HepG2 (cell line): ENCODE data around the gene AKR1A1. TPM values are rescaled to one million over a fixed set of nuclear protein-coding genes. Genes with fewer than 3 reads are reported as not detected.
A peak's percentile ranks its signal among the peaks of the same experiment; 100 is the strongest.

Source experiments
- ERF ChIP-seq: IDR thresholded peaks from 2 replicates; pipeline ENCODE4 v1.6.1; 2018; ENCODE audit warnings: missing biosample characterization, missing genetic modification reagents
- FOXC1 ChIP-seq: sonication (generic); formaldehyde crosslinking; IDR thresholded peaks from 2 replicates; pipeline ENCODE4 v1.8.0; 2022; ENCODE audit warnings: mild to moderate bottlenecking, missing genetic modification reagents, borderline replicate concordance
- FOXJ3 ChIP-seq: sonication (generic); formaldehyde crosslinking; IDR thresholded peaks from 2 replicates; pipeline ENCODE4 v1.4.0; 2020; ENCODE audit warnings: missing genetic modification reagents, mild to moderate bottlenecking, borderline replicate concordance
- KLF6 ChIP-seq: IDR thresholded peaks from 2 replicates; pipeline ENCODE4 v1.8.0; 2016; ENCODE audit warnings: missing biosample characterization, missing genetic modification reagents
- MIER3 ChIP-seq: IDR thresholded peaks from 2 replicates; pipeline ENCODE4 v1.6.1; 2016; ENCODE audit warnings: missing compliant biosample characterization, borderline replicate concordance
- MXD3 ChIP-seq: IDR thresholded peaks from 2 replicates; pipeline ENCODE4 v1.6.1; 2016; ENCODE audit warnings: mild to moderate bottlenecking, missing biosample characterization, missing genetic modification reagents
- SETDB1 ChIP-seq: sonication (generic); formaldehyde crosslinking; IDR thresholded peaks from 2 replicates; pipeline ENCODE4 v1.5.1; 2020; ENCODE audit warnings: missing genetic modification reagents, mild to moderate bottlenecking, borderline replicate concordance
- U2AF1 ChIP-seq: fragments of 200-400 bp; formaldehyde crosslinking; optimal IDR thresholded peaks from 2 replicates; pipeline ENCODE3; 2017; ENCODE audit warnings: mild to moderate bottlenecking, low read depth, low read length
- XRCC5 ChIP-seq: fragments of 200-400 bp; formaldehyde crosslinking; optimal IDR thresholded peaks from 2 replicates; pipeline ENCODE3; 2017; ENCODE audit warnings: mild to moderate bottlenecking, low read length
- ZNF124 ChIP-seq: sonication (generic); formaldehyde crosslinking; IDR thresholded peaks from 2 replicates; pipeline ENCODE4 v1.4.0; 2020; ENCODE audit warnings: missing genetic modification reagents
- ZNF276 ChIP-seq: sonication (generic); formaldehyde crosslinking; IDR thresholded peaks from 2 replicates; pipeline ENCODE4 v1.4.0; 2020; ENCODE audit warnings: mild to moderate bottlenecking, low read depth, missing genetic modification reagents
- ZNF33B ChIP-seq: sonication (generic); formaldehyde crosslinking; IDR thresholded peaks from 2 replicates; pipeline ENCODE4 v1.5.1; 2020; ENCODE audit warnings: mild to moderate bottlenecking, missing genetic modification reagents
- ZNF367 ChIP-seq: sonication (generic); formaldehyde crosslinking; IDR thresholded peaks from 2 replicates; pipeline ENCODE4 v1.4.0; 2020; ENCODE audit warnings: missing genetic modification reagents, borderline replicate concordance
- ZNF430 ChIP-seq: sonication (generic); formaldehyde crosslinking; IDR thresholded peaks from 2 replicates; pipeline ENCODE4 v1.9.0; 2021; ENCODE audit warnings: mild to moderate bottlenecking, missing genetic modification reagents
- ZNF749 ChIP-seq: sonication (generic); formaldehyde crosslinking; IDR thresholded peaks from 2 replicates; pipeline ENCODE4 v1.8.0; 2022; ENCODE audit warnings: mild to moderate bottlenecking, missing genetic modification reagents, moderate library complexity, borderline replicate concordance
- ZSCAN21 ChIP-seq: sonication (generic); formaldehyde crosslinking; IDR thresholded peaks from 2 replicates; pipeline ENCODE4 v1.8.0; 2022; ENCODE audit warnings: mild to moderate bottlenecking, missing genetic modification reagents, moderate library complexity, borderline replicate concordance
- polyA plus RNA-seq, 8 experiments: library from polyadenylated mRNA; depleted of rRNA in 3 of 8; stranded (reverse) in 7 of 8; unstranded in 1 of 8; fragments of >200 nt; fragmentation: Illumina TruSeq in 4 of 8; extraction: Trizol in 4 of 8; gene quantifications; 2 replicates each; pipeline versions ENCODE4 v1.2.1 to v1.2.3, GENCODE V29; 2011 to 2016; ENCODE audit warnings: low read depth in 4 of 8, missing spikeins in 1 of 8, mixed read lengths in 1 of 8; ENCODE audit not compliant: insufficient read depth in 1 of 8
- total RNA-seq, 5 experiments: library from RNA; depleted of rRNA; stranded (reverse); fragments of >200 nt; fragmentation: Illumina TruSeq; extraction: Trizol; gene quantifications; 2 replicates each; pipeline ENCODE4 v1.2.3, GENCODE V29; 2016; ENCODE audit warnings: low read depth in 1 of 5
- TF ChIP-seq, protein P1 (sequence below), 2 experiments: sonication (generic) in 1 of 2; formaldehyde crosslinking in 1 of 2; IDR thresholded peaks; 2 replicates each; pipeline versions ENCODE4 v1.4.0 to v1.6.1; 2018 to 2020; ENCODE audit warnings: missing genetic modification reagents in 2 of 2, borderline replicate concordance in 1 of 2, low read depth in 1 of 2, mild to moderate bottlenecking in 1 of 2, missing biosample characterization in 1 of 2
- TF ChIP-seq, protein P2 (sequence below), 2 experiments: sonication (generic) in 1 of 2; formaldehyde crosslinking in 1 of 2; IDR thresholded peaks; 2 replicates each; pipeline versions ENCODE4 v1.5.1 to v1.6.1; 2011 to 2020; ENCODE audit warnings: borderline replicate concordance in 1 of 2, low read depth in 1 of 2, low read length in 1 of 2, mild to moderate bottlenecking in 1 of 2, missing genetic modification reagents in 1 of 2, moderate library complexity in 1 of 2
- TF ChIP-seq, protein P3 (sequence below): IDR thresholded peaks from 2 replicates; pipeline ENCODE4 v1.6.1; 2016; ENCODE audit warnings: missing compliant biosample characterization, missing genetic modification reagents, borderline replicate concordance

AKR1A1 gene
- total and polyA plus RNA-seq, 2 of the 13 experiments (the other 11 are each of a cell fraction or from before 2014, with no cell fraction given) = 181 to 217 TPM

DNA sequence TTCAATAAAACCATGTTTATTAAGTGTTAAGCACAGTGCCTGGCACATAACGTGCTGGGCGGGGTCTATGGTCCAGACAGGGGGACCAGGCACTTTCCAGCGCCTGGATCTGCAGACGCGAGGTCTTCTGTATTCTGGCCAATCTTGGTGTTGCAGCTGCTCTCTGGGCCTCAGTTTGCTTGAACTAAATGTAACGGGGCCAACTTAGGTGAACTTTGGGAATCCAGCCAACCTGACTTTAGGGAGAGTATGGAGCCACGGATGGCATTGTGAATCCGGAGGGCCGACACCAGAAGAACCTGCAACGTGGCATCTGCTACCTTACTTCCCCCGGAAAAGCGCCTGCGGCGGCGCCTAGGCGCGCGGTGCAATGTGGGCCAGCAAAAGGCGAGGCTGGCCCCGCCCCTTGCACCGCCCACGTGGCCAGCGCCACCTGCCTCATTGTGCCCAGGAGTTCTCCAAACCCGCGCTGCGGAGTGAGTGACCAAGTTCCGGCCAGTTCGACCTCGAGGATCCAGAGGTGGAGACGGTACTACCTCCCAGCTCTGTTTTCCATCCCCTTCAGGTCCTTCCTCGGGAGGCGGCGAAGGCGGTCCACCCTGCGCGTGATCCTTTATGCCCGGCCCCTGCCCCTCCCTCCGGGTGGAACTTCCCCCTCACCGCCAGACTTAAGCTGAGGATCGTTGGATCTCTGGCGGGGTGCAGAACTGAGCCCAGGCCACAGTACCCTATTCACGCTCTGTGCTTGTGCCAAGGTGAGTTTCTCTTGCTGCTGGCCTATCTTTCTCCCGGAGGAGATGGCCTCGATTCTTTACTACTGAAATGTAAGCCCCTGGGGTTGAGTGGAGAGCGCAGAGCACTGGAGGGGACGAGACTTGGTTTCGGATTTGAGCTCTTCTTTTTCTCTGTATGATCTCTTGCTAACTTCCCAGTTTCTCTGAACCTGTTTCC is at the start of gene AKR1A1 (continued):
- peak; percentile 56 for TF ChIP-seq XRCC5
- peak; percentile 94; the same call in 1 of the 2 replicates for TF ChIP-seq ZNF430 (CRISPR knock-in tag)
- TF ChIP-seq FOXJ3 (CRISPR knock-in tag) = 0 out of 2 replicates have a peak, but pooled peaks have one; percentile 37
- 0 out of 2 replicates have a peak, but pooled peaks have one; percentile 50 for TF ChIP-seq SETDB1 (CRISPR knock-in tag)
- TF ChIP-seq ZNF276 = peak; percentile 66; the same call in 1 of the 2 replicates
- TF ChIP-seq FOXC1 (CRISPR knock-in tag) = peak; percentile 95
- TF ChIP-seq ZSCAN21 (CRISPR knock-in tag) = peak; percentile 88; the same call in 1 of the 2 replicates
- TF ChIP-seq ZNF124 (CRISPR knock-in tag) = no peak; the same call in none of the 2 replicates
- 0 out of 2 replicates have a peak, but pooled peaks have one; percentile 55 for TF ChIP-seq MIER3 (CRISPR knock-in tag)
- peak; percentile 86; the same call in 1 of the 2 replicates for TF ChIP-seq KLF6
- peak; percentile 81 for TF ChIP-seq U2AF1
- peak; percentile 97 for TF ChIP-seq ZNF33B (CRISPR knock-in tag)
- TF ChIP-seq, protein P1, sequence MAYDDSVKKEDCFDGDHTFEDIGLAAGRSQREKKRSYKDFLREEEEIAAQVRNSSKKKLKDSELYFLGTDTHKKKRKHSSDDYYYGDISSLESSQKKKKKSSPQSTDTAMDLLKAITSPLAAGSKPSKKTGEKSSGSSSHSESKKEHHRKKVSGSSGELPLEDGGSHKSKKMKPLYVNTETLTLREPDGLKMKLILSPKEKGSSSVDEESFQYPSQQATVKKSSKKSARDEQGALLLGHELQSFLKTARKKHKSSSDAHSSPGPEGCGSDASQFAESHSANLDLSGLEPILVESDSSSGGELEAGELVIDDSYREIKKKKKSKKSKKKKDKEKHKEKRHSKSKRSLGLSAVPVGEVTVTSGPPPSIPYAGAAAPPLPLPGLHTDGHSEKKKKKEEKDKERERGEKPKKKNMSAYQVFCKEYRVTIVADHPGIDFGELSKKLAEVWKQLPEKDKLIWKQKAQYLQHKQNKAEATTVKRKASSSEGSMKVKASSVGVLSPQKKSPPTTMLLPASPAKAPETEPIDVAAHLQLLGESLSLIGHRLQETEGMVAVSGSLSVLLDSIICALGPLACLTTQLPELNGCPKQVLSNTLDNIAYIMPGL (CRISPR knock-in tag; IDR thresholded peaks at IDR 0.05; ENCODE audit: borderline replicate concordance in 1 of 2, low read depth in 1 of 2) = peak; percentile 83 to 86; a peak in 3 of 4 replicates
- peak; percentile 94 for TF ChIP-seq MXD3 (CRISPR knock-in tag)
- TF ChIP-seq, protein P2, sequence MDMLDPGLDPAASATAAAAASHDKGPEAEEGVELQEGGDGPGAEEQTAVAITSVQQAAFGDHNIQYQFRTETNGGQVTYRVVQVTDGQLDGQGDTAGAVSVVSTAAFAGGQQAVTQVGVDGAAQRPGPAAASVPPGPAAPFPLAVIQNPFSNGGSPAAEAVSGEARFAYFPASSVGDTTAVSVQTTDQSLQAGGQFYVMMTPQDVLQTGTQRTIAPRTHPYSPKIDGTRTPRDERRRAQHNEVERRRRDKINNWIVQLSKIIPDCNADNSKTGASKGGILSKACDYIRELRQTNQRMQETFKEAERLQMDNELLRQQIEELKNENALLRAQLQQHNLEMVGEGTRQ (IDR thresholded peaks at IDR 0.05; ENCODE audit: low read depth, low read length) = peak; percentile 87
- TF ChIP-seq, protein P2 (CRISPR knock-in tag; IDR thresholded peaks at IDR 0.05; ENCODE audit: borderline replicate concordance) = peak; percentile 92; the same call in 1 of the 2 replicates
- TF ChIP-seq ZNF367 (CRISPR knock-in tag) = peak; percentile 27; the same call in 1 of the 2 replicates
- TF ChIP-seq, protein P3, sequence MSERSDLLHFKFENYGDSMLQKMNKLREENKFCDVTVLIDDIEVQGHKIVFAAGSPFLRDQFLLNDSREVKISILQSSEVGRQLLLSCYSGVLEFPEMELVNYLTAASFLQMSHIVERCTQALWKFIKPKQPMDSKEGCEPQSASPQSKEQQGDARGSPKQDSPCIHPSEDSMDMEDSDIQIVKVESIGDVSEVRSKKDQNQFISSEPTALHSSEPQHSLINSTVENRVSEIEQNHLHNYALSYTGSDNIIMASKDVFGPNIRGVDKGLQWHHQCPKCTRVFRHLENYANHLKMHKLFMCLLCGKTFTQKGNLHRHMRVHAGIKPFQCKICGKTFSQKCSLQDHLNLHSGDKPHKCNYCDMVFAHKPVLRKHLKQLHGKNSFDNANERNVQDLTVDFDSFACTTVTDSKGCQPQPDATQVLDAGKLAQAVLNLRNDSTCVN (CRISPR knock-in tag) = peak; percentile 79; the same call in 1 of the 2 replicates
- TF ChIP-seq ZNF749 = peak; percentile 91; the same call in 1 of the 2 replicates
- TF ChIP-seq ERF = peak; percentile 95
